ENCODE results near the gene JAK3. TPM values are rescaled to one million over a fixed set of nuclear protein-coding genes. Genes with fewer than 3 reads are reported as not detected.

Gene JAK3
- polyA plus RNA-seq, 1 of the 3 experiments (the other 2 are of a cell fraction), result 1.3 TPM

- peak overlapping the region; percentile 37 for H3K9ac ChIP-seq
- DNase-seq, result peak; percentile 99
- H3K9me3 ChIP-seq, result no peaks in the 10 kb centered on the region
These were observed 5.7 kb downstream of the JAK3 start for GRCh38 chr19:17841810-17842662.

More at GRCh38 chr19:17841810-17842662, 5.7 kb downstream of the JAK3 start:
- Histone ChIP-seq H3K4me2 (peak overlapping the region; percentile 80), H3K36me3 (replicated peaks in 1 of 2; ENCODE audit: control insufficient read depth in 1 of 2, insufficient read depth in 2 of 2, low read length in 1 of 2) (no peaks in the 10 kb centered on the region), H3K9me2 (no peaks in the 10 kb centered on the region), H2AFZ (ENCODE audit: low read depth) (peak overlapping the region; percentile 80; the same call in 1 of the 2 replicates), H3F3A (replicated peaks; ENCODE audit: insufficient read depth) (no peaks in the 10 kb centered on the region), H3K4me3 (ENCODE audit: low read depth in 2 of 2, low read length in 1 of 2) (peak overlapping the region; percentile 45 to 50), H3K27ac (ENCODE audit: low read depth in 2 of 2, low read length in 1 of 2) (peak overlapping the region in 1 of 2 experiments; percentile 76; a peak in 1 of 4 replicates), H4K20me1 (ENCODE audit: insufficient read depth) (no peaks in the 10 kb centered on the region), H3K4me1 (ENCODE audit: control insufficient read depth in 1 of 2, insufficient read depth in 2 of 2, low read depth in 1 of 2, low read length in 1 of 2) (peaks cover 0 to 14% of the 10 kb centered on the region in 2 experiments; a peak in 1 of 4 replicates), H3K79me2 (ENCODE audit: insufficient read depth) (no peaks in the 10 kb centered on the region), H3K27me3 (ENCODE audit: insufficient read depth) (no peaks in the 10 kb centered on the region)
- CTCF ChIA-PET, result interaction anchor here (1.0 to 2.8 kb wide), 5 partner anchors 9 to 52 kb away, joined by 3 to 20 read pairs (median 3); partner anchors contain the start of gene RPL18A
- POLR2A ChIA-PET, result interaction anchor here (0.6 to 3.1 kb wide), 3 partner anchors 11 to 271 kb away, joined by 3 to 14 read pairs (median 5); partner anchors contain the start of gene RPL18A
- no peak for TF ChIP-seq RFX5 (IDR thresholded peaks at IDR 0.05; ENCODE audit: low read length)
- TF ChIP-seq TEAD4 (IDR thresholded peaks at IDR 0.05; ENCODE audit: borderline replicate concordance, insufficient read depth), result no peak
- TF ChIP-seq MXI1 (IDR thresholded peaks at IDR 0.05; ENCODE audit: low read depth, low read length), result peak; percentile 92
- no peak for TF ChIP-seq RAD21 (IDR thresholded peaks at IDR 0.05; ENCODE audit: low read length)
- no peak for TF ChIP-seq SMC3 (IDR thresholded peaks at IDR 0.05; ENCODE audit: low read depth, low read length)
- TF ChIP-seq JUND (IDR thresholded peaks at IDR 0.05), result no peak
- TF ChIP-seq NRF1 (IDR thresholded peaks at IDR 0.05; ENCODE audit: low read depth, low read length), result peak; percentile 53
- no peak for TF ChIP-seq USF1 (IDR thresholded peaks at IDR 0.05; ENCODE audit: borderline replicate concordance, low read depth)
- TF ChIP-seq GATA2 (CRISPR knock-in tag; IDR thresholded peaks at IDR 0.05), result no peak
- TF ChIP-seq ZBTB33 (IDR thresholded peaks at IDR 0.05; ENCODE audit: borderline replicate concordance, low read depth), result no peak
- TF ChIP-seq POLR2AphosphoS5 (IDR thresholded peaks at IDR 0.05; ENCODE audit: low read depth, low read length), result peak; percentile 47
- peak; percentile 91 for TF ChIP-seq MAX (IDR thresholded peaks at IDR 0.05; ENCODE audit: low read depth)
- no peak for TF ChIP-seq ELF1 (IDR thresholded peaks at IDR 0.05)
- WGBS (ENCODE audit: low lambda C conversion rate), result under 1% methylated on average over 37 of the region's 56 CpGs

All from SK-N-SH (cell line).